K562 (cell line): Measurements from ENCODE around the gene NUDT6.

Source experiments
- ARID1B ChIP-seq: fragments of 450-650 bp; IDR thresholded peaks from 2 replicates; pipeline ENCODE4 v1.6.1; 2016; ENCODE audit warnings: antibody characterized with exemption, mild to moderate bottlenecking, inconsistent platforms
- CHD1 ChIP-seq: fragments of 200-600 bp; sonication (generic); IDR thresholded peaks from one replicate; pipeline ENCODE4 v1.6.1; 2012; ENCODE audit warnings: mild to moderate bottlenecking, moderate library complexity, low read length, inconsistent platforms
- FOXM1 ChIP-seq, 2 experiments: fragments of 450-650 bp in 1 of 2; sonication (generic) in 1 of 2; formaldehyde crosslinking in 1 of 2; IDR thresholded peaks; 2 replicates each; pipeline versions ENCODE4 v1.6.1 to v1.9.0; 2017 to 2022; ENCODE audit warnings: low read depth in 2 of 2, mild to moderate bottlenecking in 2 of 2, missing genetic modification reagents in 1 of 2, moderate library complexity in 1 of 2
- NCOR1 ChIP-seq: fragments of 450-650 bp; IDR thresholded peaks from 2 replicates; pipeline ENCODE4 v1.6.1; 2016; ENCODE audit warnings: mild to moderate bottlenecking, moderate library complexity
- PTBP1 ChIP-seq: fragments of 200-400 bp; formaldehyde crosslinking; IDR thresholded peaks from 2 replicates; pipeline ENCODE4 v1.6.1; 2017; ENCODE audit warnings: low read depth, low read length
- PTRF ChIP-seq: fragments of 450-650 bp; IDR thresholded peaks from 2 replicates; pipeline ENCODE4 v1.6.1; 2016; ENCODE audit warnings: mild to moderate bottlenecking, missing genetic modification characterization, missing compliant biosample characterization
- TAF1 ChIP-seq: IDR thresholded peaks from 2 replicates; pipeline ENCODE4 v1.6.1; 2011; ENCODE audit warnings: mild to moderate bottlenecking, low read length, moderate library complexity; ENCODE audit not compliant: insufficient read depth, control insufficient read depth, severe bottlenecking; ENCODE audit errors: extremely low read depth
- TFAM ChIP-seq: fragments of 250-450 bp; sonication (Bioruptor Pico); conservative IDR thresholded peaks from 2 replicates; pipeline ENCODE4 v1.5.0; 2021; ENCODE audit warnings: mild to moderate bottlenecking, moderate library complexity
- ZNF124 ChIP-seq: sonication (generic); formaldehyde crosslinking; IDR thresholded peaks from 2 replicates; pipeline ENCODE4 v1.8.1; 2022; ENCODE audit warnings: missing genetic modification reagents
- ZNF175 ChIP-seq: fragments of 200-800 bp; sonication (Bioruptor generic); IDR thresholded peaks from 2 replicates; pipeline ENCODE4 v1.6.1; 2016; ENCODE audit warnings: low read depth, mild to moderate bottlenecking, missing genetic modification characterization, missing compliant biosample characterization
- ZZZ3 ChIP-seq: fragments of 450-650 bp; IDR thresholded peaks from 2 replicates; pipeline ENCODE4 v1.6.1; 2016; ENCODE audit warnings: antibody characterized with exemption, mild to moderate bottlenecking, moderate library complexity
- TF ChIP-seq, protein P1 (sequence below): sonication (generic); formaldehyde crosslinking; IDR thresholded peaks from 2 replicates; pipeline ENCODE4 v1.9.0; 2022; ENCODE audit warnings: mild to moderate bottlenecking, missing genetic modification reagents
- TF ChIP-seq, protein P2 (sequence below): sonication (generic); formaldehyde crosslinking; IDR thresholded peaks from 2 replicates; pipeline ENCODE4 v1.5.0; 2020; ENCODE audit warnings: missing genetic modification reagents

DNA sequence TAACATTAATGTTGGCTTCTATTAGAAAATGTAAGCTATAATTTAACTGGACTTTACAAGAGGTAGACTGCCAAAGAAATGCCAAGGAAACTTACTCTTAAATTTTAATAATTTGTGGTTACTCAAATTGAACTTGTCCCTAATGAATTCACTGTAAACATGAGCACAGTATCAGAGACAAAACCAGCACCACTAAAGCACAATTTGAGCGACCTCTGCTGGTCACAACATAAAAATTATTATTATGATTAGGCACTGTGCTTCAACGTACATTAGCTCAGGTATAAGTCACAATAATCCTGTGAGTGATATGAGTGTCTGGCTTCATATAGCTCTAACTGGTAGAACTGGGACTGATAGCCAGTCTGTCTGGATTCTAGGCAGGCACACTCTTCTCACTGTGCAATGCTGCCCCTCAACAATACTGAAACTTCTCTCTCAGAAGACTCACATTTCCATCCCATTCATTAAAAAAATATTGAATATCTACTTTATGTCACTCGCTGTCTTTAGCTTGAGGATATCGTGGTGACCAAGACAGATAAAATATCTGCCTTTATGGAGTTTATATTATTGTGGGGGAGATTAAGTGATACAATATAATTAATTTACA, 8.0 kb downstream of the NUDT6 start:
- TF ChIP-seq, protein P1, sequence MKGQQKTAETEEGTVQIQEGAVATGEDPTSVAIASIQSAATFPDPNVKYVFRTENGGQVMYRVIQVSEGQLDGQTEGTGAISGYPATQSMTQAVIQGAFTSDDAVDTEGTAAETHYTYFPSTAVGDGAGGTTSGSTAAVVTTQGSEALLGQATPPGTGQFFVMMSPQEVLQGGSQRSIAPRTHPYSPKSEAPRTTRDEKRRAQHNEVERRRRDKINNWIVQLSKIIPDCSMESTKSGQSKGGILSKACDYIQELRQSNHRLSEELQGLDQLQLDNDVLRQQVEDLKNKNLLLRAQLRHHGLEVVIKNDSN (CRISPR knock-in tag), result no peak
- TF ChIP-seq NCOR1 (no peak), ARID1B (no peak), CHD1 (no peak), TAF1 (no peak), ZZZ3 (no peak), PTRF (tag) (no peak), TFAM (no peak), FOXM1 (IDR thresholded peaks at IDR 0.05; ENCODE audit: low read depth) (no peak), FOXM1 (CRISPR knock-in tag; IDR thresholded peaks at IDR 0.05; ENCODE audit: low read depth) (no peak), ZNF124 (CRISPR knock-in tag) (no peak), ZNF175 (CRISPR knock-in tag) (no peak), PTBP1 (no peak)
- TF ChIP-seq, protein P2, sequence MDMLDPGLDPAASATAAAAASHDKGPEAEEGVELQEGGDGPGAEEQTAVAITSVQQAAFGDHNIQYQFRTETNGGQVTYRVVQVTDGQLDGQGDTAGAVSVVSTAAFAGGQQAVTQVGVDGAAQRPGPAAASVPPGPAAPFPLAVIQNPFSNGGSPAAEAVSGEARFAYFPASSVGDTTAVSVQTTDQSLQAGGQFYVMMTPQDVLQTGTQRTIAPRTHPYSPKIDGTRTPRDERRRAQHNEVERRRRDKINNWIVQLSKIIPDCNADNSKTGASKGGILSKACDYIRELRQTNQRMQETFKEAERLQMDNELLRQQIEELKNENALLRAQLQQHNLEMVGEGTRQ (CRISPR knock-in tag), result no peak
